ENCODE data around the gene FBXO28. TPM values are rescaled to one million over a fixed set of nuclear protein-coding genes. Genes with fewer than 3 reads are reported as not detected.

The FBXO28 gene
- total RNA-seq, 1 donor from 2014 or later = 24.3 TPM

- Mint-ChIP-seq H3K27me3 (ENCODE audit: low read depth) (peaks cover 35% of the 10 kb centered on the region), H3K27ac (no peak overlapping the region), H3K36me3 (ENCODE audit: low read depth) (no peaks in the 10 kb centered on the region), H3K9me3 (no peaks in the 10 kb centered on the region), H3K4me3 (ENCODE audit: low read depth) (no peak overlapping the region), H3K4me1 (ENCODE audit: low read depth) (peaks cover 5% of the 10 kb centered on the region)
- no peak for DNase-seq (ENCODE audit: low spot score)
- intact Hi-C loops (cut with micrococcal nuclease) = no loop called here
These were observed 6.7 kb upstream of the FBXO28 start for GRCh38 chr1:224107282-224107625.

- no peak overlapping the region for H3K27ac Mint-ChIP-seq
- DNase-seq (ENCODE audit: low spot score) = no peak
- H3K4me3 Mint-ChIP-seq (ENCODE audit: low read depth) = no peak overlapping the region
- no peaks in the 10 kb centered on the region for H3K9me3 Mint-ChIP-seq
- H3K4me1 Mint-ChIP-seq (ENCODE audit: low read depth) = peaks cover 11% of the 10 kb centered on the region
- intact Hi-C loops (cut with micrococcal nuclease) = no loop called here
- H3K36me3 Mint-ChIP-seq (ENCODE audit: low read depth) = no peaks in the 10 kb centered on the region
- H3K27me3 Mint-ChIP-seq (ENCODE audit: low read depth) = peaks cover 32% of the 10 kb centered on the region
These were observed 4.9 kb upstream of the FBXO28 start for GRCh38 chr1:224108991-224109390.

GRCh38 chr1:224109981-224110380, 3.9 kb upstream of the FBXO28 start:
- Mint-ChIP-seq H3K4me1 (ENCODE audit: low read depth) (peaks cover 12% of the 10 kb centered on the region), H3K27me3 (ENCODE audit: low read depth) (peaks cover 26% of the 10 kb centered on the region), H3K4me3 (ENCODE audit: low read depth) (no peak overlapping the region), H3K36me3 (ENCODE audit: low read depth) (no peaks in the 10 kb centered on the region), H3K27ac (no peak overlapping the region), H3K9me3 (no peaks in the 10 kb centered on the region)
- DNase-seq (ENCODE audit: low spot score) = no peak
- intact Hi-C loops (cut with micrococcal nuclease) = loop anchor here (5.0 to 10.0 kb wide), 2 partner anchors 263 to 405 kb away; partner anchors contain the start of gene TP53BP2

GRCh38 chr1:224113005-224113404, 906 bp upstream of the FBXO28 start:
- H3K9me3 Mint-ChIP-seq = no peaks in the 10 kb centered on the region

GRCh38 chr1:224113545-224113917, 380 bp upstream of the FBXO28 start:
- intact Hi-C loops (cut with micrococcal nuclease) = loop anchor here (1.0 to 10.0 kb wide), 3 partner anchors 266 to 409 kb away; partner anchors contain the start of gene TP53BP2
- Mint-ChIP-seq H3K27me3 (ENCODE audit: low read depth) (peaks cover 19% of the 10 kb centered on the region), H3K4me1 (ENCODE audit: low read depth) (peaks cover 25% of the 10 kb centered on the region), H3K27ac (peak overlapping the region; percentile 79), H3K9me3 (no peaks in the 10 kb centered on the region), H3K36me3 (ENCODE audit: low read depth) (peaks cover 6% of the 10 kb centered on the region), H3K4me3 (ENCODE audit: low read depth) (peak overlapping the region; percentile 80)
- DNase-seq (ENCODE audit: low spot score) = no peak

More at GRCh38 chr1:224113005-224113404, 906 bp upstream of the FBXO28 start:
- Mint-ChIP-seq H3K27me3 (ENCODE audit: low read depth) (peaks cover 19% of the 10 kb centered on the region), H3K36me3 (ENCODE audit: low read depth) (peaks cover 2% of the 10 kb centered on the region), H3K4me1 (ENCODE audit: low read depth) (peaks cover 25% of the 10 kb centered on the region), H3K27ac (no peak overlapping the region), H3K4me3 (ENCODE audit: low read depth) (no peak overlapping the region)
- DNase-seq (ENCODE audit: low spot score) = no peak
- intact Hi-C loops (cut with micrococcal nuclease) = loop anchor here (1.0 to 10.0 kb wide), 3 partner anchors 266 to 408 kb away; partner anchors contain the start of gene TP53BP2

- H3K9me3 Mint-ChIP-seq = no peaks in the 10 kb centered on the region
- intact Hi-C loops (cut with micrococcal nuclease) = loop anchor here (1.0 to 10.0 kb wide), 5 partner anchors 69 to 410 kb away; partner anchors contain the start of genes DEGS1 and TP53BP2
- H3K4me1 Mint-ChIP-seq (ENCODE audit: low read depth) = peaks cover 29% of the 10 kb centered on the region
- H3K36me3 Mint-ChIP-seq (ENCODE audit: low read depth) = peaks cover 15% of the 10 kb centered on the region
- H3K27me3 Mint-ChIP-seq (ENCODE audit: low read depth) = peaks cover 13% of the 10 kb centered on the region
- peak overlapping the region; percentile 80 for H3K4me3 Mint-ChIP-seq (ENCODE audit: low read depth)
- H3K27ac Mint-ChIP-seq = peak overlapping the region; percentile 79
- DNase-seq (ENCODE audit: low spot score) = no peak
These were observed 870 bp downstream of the FBXO28 start for GRCh38 chr1:224114787-224115175.

GRCh38 chr1:224116131-224116530, 2.2 kb downstream of the FBXO28 start:
- intact Hi-C loops (cut with micrococcal nuclease) = loop anchor here (1.0 to 10.0 kb wide), 5 partner anchors 213 to 411 kb away; no protein-coding TSS in a partner anchor
- Mint-ChIP-seq H3K27ac (peak overlapping the region; percentile 67), H3K27me3 (ENCODE audit: low read depth) (peaks cover 6% of the 10 kb centered on the region), H3K4me3 (ENCODE audit: low read depth) (peak overlapping the region; percentile 79), H3K9me3 (no peaks in the 10 kb centered on the region), H3K4me1 (ENCODE audit: low read depth) (peaks cover 30% of the 10 kb centered on the region), H3K36me3 (ENCODE audit: low read depth) (peaks cover 20% of the 10 kb centered on the region)
- no peak for DNase-seq (ENCODE audit: low spot score)

GRCh38 chr1:224118688-224119087, 4.8 kb downstream of the FBXO28 start:
- intact Hi-C loops (cut with micrococcal nuclease) = loop anchor here (5.0 to 10.0 kb wide), 2 partner anchors 264 to 414 kb away; no protein-coding TSS in a partner anchor
- peaks cover 27% of the 10 kb centered on the region for H3K4me1 Mint-ChIP-seq (ENCODE audit: low read depth)
- H3K27ac Mint-ChIP-seq = no peak overlapping the region
- no peak for DNase-seq (ENCODE audit: low spot score)
- no peaks in the 10 kb centered on the region for H3K27me3 Mint-ChIP-seq (ENCODE audit: low read depth)
- H3K36me3 Mint-ChIP-seq (ENCODE audit: low read depth) = peaks cover 27% of the 10 kb centered on the region
- H3K4me3 Mint-ChIP-seq (ENCODE audit: low read depth) = no peak overlapping the region
- no peaks in the 10 kb centered on the region for H3K9me3 Mint-ChIP-seq

- H3K27me3 Mint-ChIP-seq (ENCODE audit: low read depth) = no peaks in the 10 kb centered on the region
- H3K4me1 Mint-ChIP-seq (ENCODE audit: low read depth) = peaks cover 11% of the 10 kb centered on the region
- intact Hi-C loops (cut with micrococcal nuclease) = no loop called here
- no peaks in the 10 kb centered on the region for H3K9me3 Mint-ChIP-seq
- H3K4me3 Mint-ChIP-seq (ENCODE audit: low read depth) = no peak overlapping the region
- H3K36me3 Mint-ChIP-seq (ENCODE audit: low read depth) = peaks cover 32% of the 10 kb centered on the region
- H3K27ac Mint-ChIP-seq = no peak overlapping the region
- DNase-seq (ENCODE audit: low spot score) = no peak
These were observed 9.2 kb downstream of the FBXO28 start for GRCh38 chr1:224123136-224123535.

GRCh38 chr1:224124220-224124619, 10.3 kb downstream of the FBXO28 start:
- H3K27ac Mint-ChIP-seq = no peak overlapping the region
- intact Hi-C loops (cut with micrococcal nuclease) = no loop called here
- no peak overlapping the region for H3K4me3 Mint-ChIP-seq (ENCODE audit: low read depth)
- no peak for DNase-seq (ENCODE audit: low spot score)
- H3K27me3 Mint-ChIP-seq (ENCODE audit: low read depth) = no peaks in the 10 kb centered on the region
- peaks cover 31% of the 10 kb centered on the region for H3K36me3 Mint-ChIP-seq (ENCODE audit: low read depth)
- H3K9me3 Mint-ChIP-seq = no peaks in the 10 kb centered on the region
- peaks cover 11% of the 10 kb centered on the region for H3K4me1 Mint-ChIP-seq (ENCODE audit: low read depth)

- peaks cover 48% of the 10 kb centered on the region for H3K36me3 Mint-ChIP-seq (ENCODE audit: low read depth)
These were observed 14.3 kb downstream of the FBXO28 start for GRCh38 chr1:224127925-224128819.

GRCh38 chr1:224131253-224131652, 17.3 kb downstream of the FBXO28 start:
- intact Hi-C loops (cut with micrococcal nuclease) = no loop called here
- peaks cover 11% of the 10 kb centered on the region for H3K9me3 Mint-ChIP-seq
- no peaks in the 10 kb centered on the region for H3K27me3 Mint-ChIP-seq (ENCODE audit: low read depth)
- no peak overlapping the region for H3K27ac Mint-ChIP-seq
- H3K4me1 Mint-ChIP-seq (ENCODE audit: low read depth) = peaks cover 2% of the 10 kb centered on the region
- H3K36me3 Mint-ChIP-seq (ENCODE audit: low read depth) = peaks cover 53% of the 10 kb centered on the region
- no peak for DNase-seq (ENCODE audit: low spot score)
- H3K4me3 Mint-ChIP-seq (ENCODE audit: low read depth) = no peak overlapping the region

More at GRCh38 chr1:224127925-224128819, 14.3 kb downstream of the FBXO28 start:
- DNase-seq (ENCODE audit: low spot score) = no peak
- Mint-ChIP-seq H3K27me3 (ENCODE audit: low read depth) (no peaks in the 10 kb centered on the region), H3K4me1 (ENCODE audit: low read depth) (peaks cover 5% of the 10 kb centered on the region), H3K27ac (no peak overlapping the region), H3K9me3 (peaks cover 11% of the 10 kb centered on the region), H3K4me3 (ENCODE audit: low read depth) (no peak overlapping the region)
- intact Hi-C loops (cut with micrococcal nuclease) = no loop called here

GRCh38 chr1:224132901-224133300, 19.0 kb downstream of the FBXO28 start:
- Mint-ChIP-seq H3K9me3 (peaks cover 11% of the 10 kb centered on the region), H3K36me3 (ENCODE audit: low read depth) (peaks cover 55% of the 10 kb centered on the region), H3K27me3 (ENCODE audit: low read depth) (no peaks in the 10 kb centered on the region), H3K4me3 (ENCODE audit: low read depth) (no peak overlapping the region), H3K27ac (no peak overlapping the region), H3K4me1 (ENCODE audit: low read depth) (no peaks in the 10 kb centered on the region)
- intact Hi-C loops (cut with micrococcal nuclease) = no loop called here
- DNase-seq (ENCODE audit: low spot score) = no peak
